Measurements from ENCODE around the gene RABAC1.

GRCh38 chr19:41997121-41997850 lies 38.2 kb upstream of the RABAC1 start:
- TF ChIP-seq CTCF (IDR thresholded peaks at IDR 0.05) (no peak), POLR2A (IDR thresholded peaks at IDR 0.05) (no peak)

Measured in tibial nerve (tissue), 3 donors.